Coronary artery (tissue), 2 donors: Measurements from ENCODE around the gene ZC3H18.

Experiments
- DNase-seq: peaks from one replicate; pipeline ENCODE4 v3.0.0-alpha.2; 2017; ENCODE audit warnings: low spot score
- H3K27ac ChIP-seq, 2 donors: fragments of 200-600 bp; sonication (generic); one replicate each; pipeline ENCODE4 v1.5.1; 2016 to 2019
- H3K4me3 ChIP-seq: fragments of 200-600 bp; sonication (generic); 2 replicates; pipeline ENCODE4 v1.5.1; 2016; ENCODE audit warnings: mild to moderate bottlenecking, moderate library complexity
- TF ChIP-seq, protein P1 (sequence below): fragments of 200-600 bp; sonication (generic); IDR thresholded peaks from one replicate; pipeline ENCODE4 v1.5.1; 2019; ENCODE audit warnings: antibody characterized with exemption

ZC3H18 gene

DNA sequence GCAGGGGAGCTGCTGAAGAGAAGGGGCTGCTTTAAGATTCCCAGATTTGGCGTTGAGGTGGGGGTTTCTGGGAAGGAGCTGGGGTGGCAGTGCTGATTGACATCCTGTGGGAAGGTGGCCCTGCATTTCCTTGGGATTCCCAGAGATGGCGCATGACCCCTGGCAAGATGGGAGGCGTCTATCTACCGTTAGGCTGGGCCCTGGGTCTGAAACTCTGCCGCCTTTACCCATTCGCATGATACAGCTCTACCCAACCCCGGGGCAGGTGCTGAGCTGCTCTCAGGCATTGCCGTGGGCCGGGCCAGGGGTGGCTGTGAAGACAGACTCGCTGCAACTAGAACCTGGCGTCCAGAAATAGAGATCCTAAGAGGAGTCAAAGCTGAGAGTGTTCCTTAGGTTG, 102.6 kb downstream of the ZC3H18 start:
- TF ChIP-seq, protein P1, sequence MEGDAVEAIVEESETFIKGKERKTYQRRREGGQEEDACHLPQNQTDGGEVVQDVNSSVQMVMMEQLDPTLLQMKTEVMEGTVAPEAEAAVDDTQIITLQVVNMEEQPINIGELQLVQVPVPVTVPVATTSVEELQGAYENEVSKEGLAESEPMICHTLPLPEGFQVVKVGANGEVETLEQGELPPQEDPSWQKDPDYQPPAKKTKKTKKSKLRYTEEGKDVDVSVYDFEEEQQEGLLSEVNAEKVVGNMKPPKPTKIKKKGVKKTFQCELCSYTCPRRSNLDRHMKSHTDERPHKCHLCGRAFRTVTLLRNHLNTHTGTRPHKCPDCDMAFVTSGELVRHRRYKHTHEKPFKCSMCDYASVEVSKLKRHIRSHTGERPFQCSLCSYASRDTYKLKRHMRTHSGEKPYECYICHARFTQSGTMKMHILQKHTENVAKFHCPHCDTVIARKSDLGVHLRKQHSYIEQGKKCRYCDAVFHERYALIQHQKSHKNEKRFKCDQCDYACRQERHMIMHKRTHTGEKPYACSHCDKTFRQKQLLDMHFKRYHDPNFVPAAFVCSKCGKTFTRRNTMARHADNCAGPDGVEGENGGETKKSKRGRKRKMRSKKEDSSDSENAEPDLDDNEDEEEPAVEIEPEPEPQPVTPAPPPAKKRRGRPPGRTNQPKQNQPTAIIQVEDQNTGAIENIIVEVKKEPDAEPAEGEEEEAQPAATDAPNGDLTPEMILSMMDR: no peak
- Histone ChIP-seq H3K27ac (no peak overlapping the region), H3K4me3 (no peak overlapping the region)
- DNase-seq: no peak

DNA sequence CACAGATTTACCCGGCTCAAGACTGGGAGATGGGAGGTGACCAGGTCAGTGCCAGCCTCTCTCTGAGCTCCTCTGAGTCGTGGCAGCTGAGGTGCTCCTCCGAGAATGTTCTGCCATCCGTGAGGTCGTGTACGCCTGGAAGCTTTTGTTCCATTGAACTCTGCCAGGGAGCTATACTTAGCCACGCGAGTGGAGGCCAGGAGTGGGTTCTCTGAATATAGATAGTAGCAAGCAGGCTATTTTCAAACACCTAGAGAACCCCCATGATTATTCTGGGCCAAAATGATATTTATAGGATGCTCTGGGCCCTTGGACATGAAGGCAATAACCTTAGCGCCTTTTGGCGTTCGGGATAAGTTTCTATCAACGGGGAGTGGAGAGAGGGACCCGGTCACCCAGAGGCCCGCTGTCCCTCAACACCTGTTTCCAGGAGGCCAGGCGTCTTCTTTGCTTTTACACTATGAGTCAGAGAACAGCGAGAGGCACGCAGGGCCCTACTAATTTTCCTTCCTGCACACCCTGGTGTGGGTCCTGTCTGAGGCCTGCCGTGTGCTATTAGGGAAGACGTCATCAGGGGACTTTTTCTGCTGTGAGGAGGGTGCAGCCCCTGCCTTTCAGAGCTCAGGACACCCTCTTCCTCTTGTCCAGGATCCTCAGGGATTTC, 103.6 kb downstream of the ZC3H18 start:
- Histone ChIP-seq H3K4me3 (no peak overlapping the region), H3K27ac (no peak overlapping the region)
- no peak for DNase-seq
- TF ChIP-seq, protein P1: no peak

DNA sequence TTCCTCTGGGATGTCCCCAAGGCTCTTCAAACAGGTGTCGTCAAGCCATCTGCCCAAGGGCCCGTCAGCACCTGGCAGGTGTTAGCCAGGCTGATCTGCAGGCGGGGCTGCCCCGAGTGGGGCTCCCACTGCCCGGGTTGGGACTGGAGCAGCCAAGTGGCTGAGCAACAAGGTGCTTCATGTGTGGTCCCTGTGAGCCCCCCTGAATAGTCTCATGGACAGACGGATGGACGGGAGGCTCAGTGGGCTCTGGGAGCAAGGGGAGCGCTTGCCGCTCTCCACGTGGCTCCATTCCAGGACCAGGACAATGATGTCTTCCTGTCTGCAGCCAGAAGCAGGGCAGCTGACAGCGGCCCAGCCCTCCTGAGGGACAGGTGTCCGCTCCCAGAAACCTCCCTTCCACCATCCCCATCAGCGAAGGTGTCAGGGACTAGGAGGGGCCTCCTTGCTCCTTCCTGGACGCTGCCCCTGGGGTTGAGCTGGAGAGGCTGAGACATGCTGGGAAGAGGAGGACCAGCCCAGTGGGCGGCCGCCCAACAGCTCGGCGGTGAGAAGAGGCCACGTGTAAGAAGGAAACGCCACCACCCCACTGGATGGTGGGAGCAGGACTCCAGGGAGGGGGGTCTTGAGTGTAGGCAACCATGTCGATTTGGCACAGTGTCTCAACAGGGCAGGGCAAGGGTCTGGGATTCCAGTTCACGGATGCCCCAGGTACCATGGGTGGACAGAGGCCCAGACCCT, 106.5 kb downstream of the ZC3H18 start:
- no peak overlapping the region for H3K27ac ChIP-seq
- no peak overlapping the region for H3K4me3 ChIP-seq
- no peak for DNase-seq
- TF ChIP-seq, protein P1: no peak

DNA sequence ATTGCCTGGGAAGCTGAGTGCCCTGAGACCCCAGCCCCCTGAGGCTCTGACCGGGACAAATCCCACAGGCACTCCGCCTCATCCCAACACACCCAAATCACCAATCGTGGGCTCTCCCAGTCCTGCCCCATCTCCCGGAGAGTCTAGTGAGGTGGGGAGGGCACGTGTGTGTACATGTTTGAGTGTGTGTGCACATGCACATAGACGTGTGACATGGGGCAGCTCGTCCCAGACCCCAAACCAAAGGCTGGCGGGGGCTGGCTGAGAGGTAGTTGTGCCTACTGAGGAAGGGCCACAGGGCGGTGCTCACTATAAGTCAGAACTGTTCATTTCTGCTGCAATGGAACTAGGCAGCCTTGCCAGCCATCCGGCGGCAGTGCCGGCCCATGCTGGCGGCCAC, 107.5 kb downstream of the ZC3H18 start:
- H3K27ac ChIP-seq: no peak overlapping the region
- DNase-seq: no peak

DNA sequence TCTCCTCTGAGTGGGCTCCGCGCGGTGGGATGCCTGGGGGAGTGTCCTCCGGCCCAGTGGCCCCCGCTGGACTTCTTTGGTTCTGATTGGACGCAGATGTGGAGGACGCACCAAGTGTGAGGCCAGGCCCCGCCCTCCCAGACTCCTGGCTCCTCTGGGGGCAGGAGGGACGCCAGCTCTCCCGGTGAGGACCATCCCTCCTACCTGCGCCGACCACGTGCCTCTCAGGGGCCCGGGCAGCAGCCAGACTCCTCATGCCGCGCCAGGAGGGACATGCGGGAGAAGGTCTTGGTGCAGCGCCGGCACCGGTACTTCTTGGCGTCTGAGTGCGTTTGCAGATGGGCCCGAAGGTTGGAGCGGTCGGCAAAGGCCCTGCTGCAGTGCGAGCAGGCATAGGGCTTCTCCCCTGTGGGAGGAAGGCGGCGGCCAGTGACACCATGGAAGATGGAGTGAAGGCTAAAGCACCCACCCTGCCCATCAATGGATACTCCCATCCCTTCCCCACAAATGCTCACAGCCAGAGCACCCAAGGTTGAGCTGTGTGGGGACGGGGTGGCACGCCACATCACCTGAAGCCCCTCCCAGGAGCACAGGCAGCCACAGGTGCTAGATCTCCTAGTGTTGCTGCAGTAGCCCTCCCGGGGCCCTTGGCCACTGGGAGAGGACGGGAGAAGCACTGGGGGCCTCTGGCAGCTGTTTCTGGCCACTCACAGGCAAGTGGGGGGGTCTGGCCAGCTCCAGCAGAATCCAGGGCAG, 108.2 kb downstream of the ZC3H18 start:
- Histone ChIP-seq H3K4me3 (no peak overlapping the region), H3K27ac (no peak overlapping the region)
- DNase-seq: no peak
- TF ChIP-seq, protein P1: no peak

More for the DNA sequence above, 107.5 kb downstream of the ZC3H18 start:
- TF ChIP-seq, protein P1: no peak
- no peak overlapping the region for H3K4me3 ChIP-seq

DNA sequence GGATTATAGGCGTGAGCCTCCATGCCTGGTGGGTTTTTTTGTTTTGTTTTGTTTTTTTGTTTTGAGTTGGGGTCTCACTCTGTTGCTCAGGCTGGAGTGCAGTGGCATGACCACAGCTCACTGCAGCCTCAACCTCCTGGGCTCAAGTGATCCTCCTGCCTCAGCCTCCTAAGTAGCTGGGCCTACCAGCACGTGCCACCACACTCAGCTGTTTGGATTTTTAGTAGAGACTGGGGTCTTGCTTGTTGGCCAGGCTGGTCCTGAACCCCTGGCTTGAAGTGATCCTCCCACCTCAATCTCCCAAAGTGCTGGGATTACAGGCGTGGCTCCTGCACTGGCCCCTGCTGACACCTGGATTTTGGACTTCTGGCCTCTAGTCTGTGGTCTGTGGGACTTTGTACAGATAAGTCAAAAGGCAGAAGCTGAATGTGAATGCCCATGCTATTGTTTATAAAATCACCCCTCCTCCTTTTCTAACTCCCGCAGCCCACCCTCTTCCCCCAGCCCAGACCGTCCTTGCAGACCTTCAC, 110.4 kb downstream of the ZC3H18 start:
- Histone ChIP-seq H3K4me3 (no peak overlapping the region), H3K27ac (no peak overlapping the region)
- no peak for DNase-seq
- TF ChIP-seq, protein P1: no peak
